Activated T-helper 2 cell treated with anti-CD3 and anti-CD28 coated beads, Interferon-gamma antibody, Interleukin-2, Interleukin-4, amounts not matched to agents 10 μg/mL and 5 μg/mL and 100 μg/mL, durations not matched to agents 14 hours and 24 hours and 36 hours (primary cell): Measurements from ENCODE around the gene TSKU. TPM values are rescaled to one million over a fixed set of nuclear protein-coding genes. Genes with fewer than 3 reads are reported as not detected.
"Not testable (repeated sequence)": the region's sequence is repeated elsewhere in the genome, so short reads cannot be mapped to it uniquely, and the experiment has no call there.

Experiments used
- DNase-seq: peaks from one replicate; pipeline ENCODE4 v3.0.0; 2021; ENCODE audit warnings: low spot score
- H3K27ac Mint-ChIP-seq: one replicate; pipeline ENCODE4 v1.8.0; 2021; ENCODE audit warnings: mixed read lengths
- H3K27me3 Mint-ChIP-seq: one replicate; pipeline ENCODE4 v1.8.0; 2021; ENCODE audit warnings: low read depth, mixed read lengths
- H3K36me3 Mint-ChIP-seq: one replicate; pipeline ENCODE4 v1.8.0; 2021; ENCODE audit warnings: low read depth, mixed read lengths
- H3K4me1 Mint-ChIP-seq: one replicate; pipeline ENCODE4 v1.8.0; 2021; ENCODE audit warnings: low read depth, mixed read lengths
- H3K4me3 Mint-ChIP-seq: one replicate; pipeline ENCODE4 v1.8.0; 2021; ENCODE audit warnings: low read depth, mild to moderate bottlenecking, moderate library complexity, mixed read lengths
- H3K9me3 Mint-ChIP-seq: one replicate; pipeline ENCODE4 v1.8.0; 2021; ENCODE audit warnings: mixed read lengths
- intact Hi-C: fragments of 100-400 bp; cut with micrococcal nuclease; formaldehyde crosslinking; loops from one replicate; pipeline ENCODE4 v1.15.1; 2023
- total RNA-seq: library from RNA; stranded (reverse); gene quantifications from 2 replicates; pipeline ENCODE4 v1.2.3, GENCODE V29; 2022

Gene TSKU
- total RNA-seq, 1 donor from 2014 or later: 13.7 TPM

- intact Hi-C loops: loop anchor here (1.0 to 10.0 kb wide), 4 partner anchors 56 to 432 kb away; partner anchors contain the start of genes ACER3 and EMSY
- Mint-ChIP-seq H3K4me1 (peaks cover 38% of the 10 kb centered on the region), H3K27me3 (peaks cover 3% of the 10 kb centered on the region), H3K4me3 (no peak overlapping the region), H3K36me3 (no peaks in the 10 kb centered on the region), H3K9me3 (no peaks in the 10 kb centered on the region), H3K27ac (no peak overlapping the region)
- peak; percentile 2 for DNase-seq
Measured at GRCh38 chr11:76806608-76807205, 23.6 kb downstream of the TSKU start.

- Mint-ChIP-seq H3K9me3 (no peaks in the 10 kb centered on the region), H3K27me3 (peaks cover 2% of the 10 kb centered on the region), H3K4me3 (no peak overlapping the region), H3K27ac (no peak overlapping the region), H3K36me3 (no peaks in the 10 kb centered on the region), H3K4me1 (peaks cover 36% of the 10 kb centered on the region)
- intact Hi-C loops: loop anchor here (1.0 to 10.0 kb wide), 4 partner anchors 55 to 433 kb away; partner anchors contain the start of genes ACER3 and EMSY
- peak; percentile 57 for DNase-seq
Measured at GRCh38 chr11:76807206-76807875, 24.2 kb downstream of the TSKU start.

- Mint-ChIP-seq H3K4me1 (peaks cover 33% of the 10 kb centered on the region), H3K36me3 (no peaks in the 10 kb centered on the region), H3K27ac (no peak overlapping the region), H3K9me3 (no peaks in the 10 kb centered on the region), H3K4me3 (no peak overlapping the region), H3K27me3 (peaks cover 2% of the 10 kb centered on the region)
- peak; percentile 7 for DNase-seq
- intact Hi-C loops: loop anchor here (2.0 to 10.0 kb wide), 4 partner anchors 54 to 433 kb away; partner anchors contain the start of genes ACER3 and EMSY
Measured at GRCh38 chr11:76808171-76808570, 25.0 kb downstream of the TSKU start.

GRCh38 chr11:76808996-76809395 is 25.8 kb downstream of the TSKU start:
- H3K4me3 Mint-ChIP-seq: no peak overlapping the region
- peaks cover 2% of the 10 kb centered on the region for H3K27me3 Mint-ChIP-seq
- intact Hi-C loops: loop anchor here (2.0 to 10.0 kb wide), 4 partner anchors 53 to 434 kb away; partner anchors contain the start of genes ACER3 and EMSY
- DNase-seq: peak; percentile 6
- H3K27ac Mint-ChIP-seq: no peak overlapping the region
- H3K4me1 Mint-ChIP-seq: peaks cover 24% of the 10 kb centered on the region
- H3K9me3 Mint-ChIP-seq: peaks cover 4% of the 10 kb centered on the region
- no peaks in the 10 kb centered on the region for H3K36me3 Mint-ChIP-seq

- peaks cover 7% of the 10 kb centered on the region for H3K9me3 Mint-ChIP-seq
- no peak overlapping the region for H3K4me3 Mint-ChIP-seq
- peak overlapping the region; percentile 46 for H3K27ac Mint-ChIP-seq
- H3K27me3 Mint-ChIP-seq: peaks cover 2% of the 10 kb centered on the region
- H3K4me1 Mint-ChIP-seq: peaks cover 16% of the 10 kb centered on the region
- intact Hi-C loops: no loop called here
- peak; percentile 36 for DNase-seq
- no peaks in the 10 kb centered on the region for H3K36me3 Mint-ChIP-seq
Measured at GRCh38 chr11:76810151-76810853, 27.1 kb downstream of the TSKU start.

- no peak for DNase-seq
- no peaks in the 10 kb centered on the region for H3K36me3 Mint-ChIP-seq
- no peak overlapping the region for H3K4me3 Mint-ChIP-seq
- peaks cover 4% of the 10 kb centered on the region for H3K27me3 Mint-ChIP-seq
- H3K9me3 Mint-ChIP-seq: peaks cover 17% of the 10 kb centered on the region
- intact Hi-C loops: no loop called here
- H3K4me1 Mint-ChIP-seq: peaks cover 11% of the 10 kb centered on the region
- no peak overlapping the region for H3K27ac Mint-ChIP-seq
Measured at GRCh38 chr11:76811259-76811658, 28.1 kb downstream of the TSKU start.

GRCh38 chr11:76814414-76814813 is 31.3 kb downstream of the TSKU start:
- peaks cover 5% of the 10 kb centered on the region for H3K4me1 Mint-ChIP-seq
- intact Hi-C loops: no loop called here

GRCh38 chr11:76815678-76816077 is 32.5 kb downstream of the TSKU start:
- H3K4me1 Mint-ChIP-seq, H3K27ac Mint-ChIP-seq, H3K36me3 Mint-ChIP-seq, intact Hi-C loops, DNase-seq, H3K27me3 Mint-ChIP-seq, H3K4me3 Mint-ChIP-seq: not testable (repeated sequence)
- H3K9me3 Mint-ChIP-seq: peaks cover 36% of the 10 kb centered on the region

More at GRCh38 chr11:76814414-76814813, 31.3 kb downstream of the TSKU start:
- no peak for DNase-seq
- no peaks in the 10 kb centered on the region for H3K36me3 Mint-ChIP-seq
- H3K27ac Mint-ChIP-seq: no peak overlapping the region
- peaks cover 5% of the 10 kb centered on the region for H3K27me3 Mint-ChIP-seq
- no peak overlapping the region for H3K4me3 Mint-ChIP-seq
- peaks cover 33% of the 10 kb centered on the region for H3K9me3 Mint-ChIP-seq

GRCh38 chr11:76820184-76820566 is 37.0 kb downstream of the TSKU start:
- H3K9me3 Mint-ChIP-seq: peaks cover 30% of the 10 kb centered on the region
- peaks cover 5% of the 10 kb centered on the region for H3K27me3 Mint-ChIP-seq
- H3K27ac Mint-ChIP-seq: no peak overlapping the region
- H3K4me1 Mint-ChIP-seq: peaks cover 11% of the 10 kb centered on the region
- intact Hi-C loops: no loop called here
- no peak overlapping the region for H3K4me3 Mint-ChIP-seq
- no peaks in the 10 kb centered on the region for H3K36me3 Mint-ChIP-seq
- no peak for DNase-seq

GRCh38 chr11:76821396-76821795 is 38.2 kb downstream of the TSKU start:
- intact Hi-C loops, H3K36me3 Mint-ChIP-seq, H3K27ac Mint-ChIP-seq, DNase-seq, H3K27me3 Mint-ChIP-seq, H3K4me3 Mint-ChIP-seq: not testable (repeated sequence)
- Mint-ChIP-seq H3K9me3 (peaks cover 25% of the 10 kb centered on the region), H3K4me1 (peaks cover 21% of the 10 kb centered on the region)

GRCh38 chr11:76822406-76822805 is 39.2 kb downstream of the TSKU start:
- no peaks in the 10 kb centered on the region for H3K36me3 Mint-ChIP-seq
- H3K27me3 Mint-ChIP-seq: peaks cover 2% of the 10 kb centered on the region
- H3K4me1 Mint-ChIP-seq: peaks cover 21% of the 10 kb centered on the region
- intact Hi-C loops: no loop called here
- H3K27ac Mint-ChIP-seq: no peak overlapping the region
- peaks cover 19% of the 10 kb centered on the region for H3K9me3 Mint-ChIP-seq
- no peak overlapping the region for H3K4me3 Mint-ChIP-seq
- no peak for DNase-seq

- Mint-ChIP-seq H3K4me1 (peaks cover 21% of the 10 kb centered on the region), H3K27me3 (no peaks in the 10 kb centered on the region), H3K27ac (no peak overlapping the region), H3K4me3 (no peak overlapping the region), H3K36me3 (no peaks in the 10 kb centered on the region), H3K9me3 (peaks cover 14% of the 10 kb centered on the region)
- no peak for DNase-seq
- intact Hi-C loops: no loop called here
Measured at GRCh38 chr11:76823481-76824028, 40.4 kb downstream of the TSKU start.
